Bronchial epithelial cell (primary cell): Measurements from ENCODE around the gene OR5D16. TPM values are rescaled to one million over a fixed set of nuclear protein-coding genes. Genes with fewer than 3 reads are reported as not detected.
"Not testable (repeated sequence)": the region's sequence is repeated elsewhere in the genome, so short reads cannot be mapped to it uniquely, and the experiment has no call there.

Source experiments
- DNase-seq: peaks from one replicate; pipeline ENCODE4 v3.0.0-alpha.2; 2010; ENCODE audit warnings: low read depth
- FAIRE-seq: peaks from 2 replicates; lab custom pipeline; 2011; peaks lifted over from hg19 to GRCh38; lab: Jason Lieb, UNC
- H3K27me3 ChIP-seq: 2 replicates; pipeline ENCODE4 v1.5.1; 2011; ENCODE audit warnings: low read length; ENCODE audit not compliant: control insufficient read depth, insufficient read depth
- H3K36me3 ChIP-seq: 2 replicates; pipeline ENCODE4 v1.5.1; 2011; ENCODE audit warnings: low read length; ENCODE audit not compliant: control insufficient read depth, insufficient read depth
- H3K4me3 ChIP-seq: 2 replicates; pipeline ENCODE4 v1.5.1; 2011; ENCODE audit warnings: mild to moderate bottlenecking, low read depth, low read length, control low read depth
- total RNA-seq: library from RNA; depleted of rRNA; stranded (reverse); fragments of >200 nt; gene quantifications from 2 replicates; pipeline ENCODE4 v1.2.1, GENCODE V29; 2014
- TF ChIP-seq, protein P1 (sequence below): IDR thresholded peaks from 2 replicates; pipeline ENCODE4 v1.5.1; 2011; ENCODE audit warnings: mild to moderate bottlenecking, moderate library complexity, low read length, control low read depth, inconsistent platforms; ENCODE audit not compliant: insufficient read depth, severe bottlenecking

Gene OR5D16
- total RNA-seq, 1 donor from 2014 or later: not detected

DNA sequence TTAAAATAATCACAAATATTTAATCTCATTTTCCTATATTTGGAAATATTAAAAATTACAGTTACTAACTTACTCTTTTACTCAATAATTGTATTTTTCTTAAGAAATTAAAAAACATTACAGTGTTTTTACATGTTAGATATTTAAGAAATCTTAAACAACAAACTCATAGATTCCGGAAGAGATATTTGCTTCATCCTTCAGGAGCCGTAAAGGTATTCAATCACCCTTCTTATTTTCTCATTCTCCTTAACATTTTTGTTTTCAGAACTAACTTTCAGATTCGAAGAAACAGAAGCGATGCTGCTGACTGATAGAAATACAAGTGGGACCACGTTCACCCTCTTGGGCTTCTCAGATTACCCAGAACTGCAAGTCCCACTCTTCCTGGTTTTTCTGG, 19.2 kb upstream of the OR5D16 start, which contains the start of gene OR5D18:
OR5D18 (plus strand) TSS at position 301 of the 400 bp plus-strand sequence; CDS start at position 301, 0 bp downstream.
- H3K4me3 ChIP-seq: no peak within 1 kb of the TSS
- TF ChIP-seq, protein P1, sequence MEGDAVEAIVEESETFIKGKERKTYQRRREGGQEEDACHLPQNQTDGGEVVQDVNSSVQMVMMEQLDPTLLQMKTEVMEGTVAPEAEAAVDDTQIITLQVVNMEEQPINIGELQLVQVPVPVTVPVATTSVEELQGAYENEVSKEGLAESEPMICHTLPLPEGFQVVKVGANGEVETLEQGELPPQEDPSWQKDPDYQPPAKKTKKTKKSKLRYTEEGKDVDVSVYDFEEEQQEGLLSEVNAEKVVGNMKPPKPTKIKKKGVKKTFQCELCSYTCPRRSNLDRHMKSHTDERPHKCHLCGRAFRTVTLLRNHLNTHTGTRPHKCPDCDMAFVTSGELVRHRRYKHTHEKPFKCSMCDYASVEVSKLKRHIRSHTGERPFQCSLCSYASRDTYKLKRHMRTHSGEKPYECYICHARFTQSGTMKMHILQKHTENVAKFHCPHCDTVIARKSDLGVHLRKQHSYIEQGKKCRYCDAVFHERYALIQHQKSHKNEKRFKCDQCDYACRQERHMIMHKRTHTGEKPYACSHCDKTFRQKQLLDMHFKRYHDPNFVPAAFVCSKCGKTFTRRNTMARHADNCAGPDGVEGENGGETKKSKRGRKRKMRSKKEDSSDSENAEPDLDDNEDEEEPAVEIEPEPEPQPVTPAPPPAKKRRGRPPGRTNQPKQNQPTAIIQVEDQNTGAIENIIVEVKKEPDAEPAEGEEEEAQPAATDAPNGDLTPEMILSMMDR: no peak
- no peak for FAIRE-seq
- no peaks in the 10 kb centered on the region for H3K27me3 ChIP-seq
- DNase-seq: no peak
- H3K36me3 ChIP-seq: no peaks in the 10 kb centered on the region

DNA sequence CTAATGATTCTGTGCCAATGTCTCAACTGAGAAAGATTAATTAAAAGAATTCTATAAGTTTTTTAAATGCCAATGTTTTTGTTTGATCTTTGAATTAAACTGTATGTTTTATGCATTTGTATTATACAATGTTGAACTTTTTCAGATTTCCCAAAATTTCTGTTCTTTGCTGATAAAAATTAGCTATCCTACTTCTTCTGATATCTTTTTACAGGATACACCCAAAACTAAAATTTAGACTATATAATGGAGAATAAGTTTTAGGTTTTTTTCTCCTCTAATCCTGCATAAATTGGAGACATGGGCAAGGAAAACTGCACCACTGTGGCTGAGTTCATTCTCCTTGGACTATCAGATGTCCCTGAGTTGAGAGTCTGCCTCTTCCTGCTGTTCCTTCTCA, 11.6 kb upstream of the OR5D16 start, which contains the start of gene OR5L2:
OR5L2 (plus strand) TSS at position 301 of the 400 bp plus-strand sequence; CDS start at position 301, 0 bp downstream.
- Histone ChIP-seq H3K27me3 (no peaks in the 10 kb centered on the region), H3K4me3 (no peak within 1 kb of the TSS), H3K36me3 (no peaks in the 10 kb centered on the region)
- DNase-seq (no peak), FAIRE-seq (no peak)
- TF ChIP-seq, protein P1: no peak

DNA sequence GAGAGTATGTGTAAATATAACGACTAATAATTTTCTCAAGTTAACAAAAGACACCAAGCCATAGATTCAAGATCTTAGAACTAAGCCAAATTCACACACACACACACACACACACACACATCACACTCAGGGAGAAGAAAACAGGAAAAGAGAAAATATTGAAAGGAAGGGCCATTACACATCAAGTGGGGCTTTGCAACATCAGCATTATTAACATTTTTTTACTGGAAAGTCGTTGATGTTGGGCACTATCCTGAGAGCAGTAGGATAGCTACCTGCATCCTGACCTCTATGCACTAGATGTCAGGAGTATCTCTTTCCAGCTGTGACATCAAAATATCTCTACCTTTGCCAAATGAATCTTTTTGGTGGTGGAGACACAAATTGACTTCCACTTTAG, 8.9 kb downstream of the OR5D16 start:
- no peak overlapping the region for H3K4me3 ChIP-seq
- DNase-seq: no peak
- no peaks in the 10 kb centered on the region for H3K36me3 ChIP-seq
- FAIRE-seq: no peak
- no peaks in the 10 kb centered on the region for H3K27me3 ChIP-seq
- TF ChIP-seq, protein P1: no peak

DNA sequence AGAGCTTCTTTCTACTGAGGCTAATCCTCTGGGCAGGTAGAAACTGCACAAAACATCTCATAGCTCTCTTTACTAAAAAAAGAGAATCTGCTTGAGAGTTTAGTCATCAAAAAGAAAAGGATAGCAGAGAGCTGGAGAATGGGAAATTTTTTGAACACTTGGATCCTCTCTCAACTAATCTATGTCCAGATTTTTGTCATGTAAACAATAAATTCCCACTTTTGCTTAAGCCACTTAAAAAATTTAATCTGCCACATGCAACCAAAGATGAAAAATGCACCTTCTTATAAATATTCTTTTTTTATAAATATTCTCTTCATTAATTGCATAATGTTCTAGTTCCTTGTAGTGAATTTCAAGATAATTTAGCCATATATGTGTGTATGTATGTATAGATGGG, 10.5 kb downstream of the OR5D16 start:
- FAIRE-seq (no peak), DNase-seq (no peak)
- H3K27me3 ChIP-seq: no peaks in the 10 kb centered on the region
- H3K36me3 ChIP-seq: no peaks in the 10 kb centered on the region
- H3K4me3 ChIP-seq: no peak overlapping the region
- TF ChIP-seq, protein P1: no peak

DNA sequence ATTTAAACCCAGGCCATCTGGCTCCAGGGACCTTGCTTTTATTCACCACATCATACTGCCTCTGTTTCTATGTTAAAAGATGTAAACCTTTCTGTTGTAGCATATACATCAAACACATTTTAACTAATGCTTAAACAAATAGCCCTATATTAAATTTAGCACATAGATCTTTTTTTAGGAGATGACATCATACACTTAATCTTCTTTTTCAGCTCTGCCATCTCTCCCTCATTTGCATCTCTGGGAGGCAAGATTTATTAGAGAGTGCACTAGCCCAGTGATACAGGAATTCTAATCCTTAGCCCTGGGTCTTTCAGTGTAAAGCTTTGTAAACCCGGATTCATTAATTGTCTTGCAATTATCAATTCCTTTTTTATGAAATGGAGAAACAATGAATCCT, 13.6 kb downstream of the OR5D16 start:
- FAIRE-seq (no peak), DNase-seq (no peak)
- Histone ChIP-seq H3K27me3 (no peaks in the 10 kb centered on the region), H3K36me3 (no peaks in the 10 kb centered on the region), H3K4me3 (no peak overlapping the region)
- TF ChIP-seq, protein P1: no peak

DNA sequence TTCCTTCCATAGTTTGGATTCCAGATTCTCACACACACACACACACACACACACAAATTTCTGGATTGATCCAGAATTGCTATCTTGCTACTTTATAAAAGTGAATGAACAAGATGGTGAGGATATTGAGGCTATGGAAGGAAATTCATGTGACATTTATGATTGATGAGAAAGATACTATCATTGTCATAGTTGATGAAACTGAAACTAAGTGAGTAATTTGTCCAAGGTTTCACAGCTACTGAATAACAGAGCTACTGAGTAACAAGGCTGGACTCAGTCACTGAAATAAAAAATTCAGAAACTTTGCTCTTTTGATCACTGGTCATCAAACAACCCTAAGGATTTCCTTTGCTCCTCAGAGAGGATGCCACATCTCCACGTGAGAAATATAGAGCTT, 16.2 kb downstream of the OR5D16 start:
- no peak for FAIRE-seq

DNA sequence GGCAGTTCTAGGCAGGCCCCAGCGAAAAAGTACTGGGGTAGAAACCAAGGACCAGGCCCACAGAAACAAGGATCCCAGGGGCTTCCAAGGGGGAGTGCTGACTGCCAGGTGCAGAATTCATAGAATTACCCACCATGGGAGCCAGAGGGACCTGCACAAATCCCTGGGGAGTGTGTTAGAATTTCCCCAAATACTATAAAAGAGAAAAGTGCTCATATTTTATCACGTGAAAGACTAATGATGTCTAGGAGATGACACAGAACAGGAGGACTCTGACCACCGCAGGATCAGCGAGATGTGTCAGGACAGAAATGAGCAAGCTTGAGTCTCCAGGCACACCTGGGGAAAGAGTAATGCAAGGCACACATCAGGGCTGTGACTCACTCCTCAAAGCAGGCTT, 28.8 kb downstream of the OR5D16 start:
- H3K4me3 ChIP-seq, H3K36me3 ChIP-seq, H3K27me3 ChIP-seq, FAIRE-seq, DNase-seq: not testable (repeated sequence)

More for the DNA sequence above, 16.2 kb downstream of the OR5D16 start:
- H3K36me3 ChIP-seq: no peaks in the 10 kb centered on the region
- DNase-seq: no peak
- no peaks in the 10 kb centered on the region for H3K27me3 ChIP-seq
- TF ChIP-seq, protein P1: no peak
- H3K4me3 ChIP-seq: no peak overlapping the region

DNA sequence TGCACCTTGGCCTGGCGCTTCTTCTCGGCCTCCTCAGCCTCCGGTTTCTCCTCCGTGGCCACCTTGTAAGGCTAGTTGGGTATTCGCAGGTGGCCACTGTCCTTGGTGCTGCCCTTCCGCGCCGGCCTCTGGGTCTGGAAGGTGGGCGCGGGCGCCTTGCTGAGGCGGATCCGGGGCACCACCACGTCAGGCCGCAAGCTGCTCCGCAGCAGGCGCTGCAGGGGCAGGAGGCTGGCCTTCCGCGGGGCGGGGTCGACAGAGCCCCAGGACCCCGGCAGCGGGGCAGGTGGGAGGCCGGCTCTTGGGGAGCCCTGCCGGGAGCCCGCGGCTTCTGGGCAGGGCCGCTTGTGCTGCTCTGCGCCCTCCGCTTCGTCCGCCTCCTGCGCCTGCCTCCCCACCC, 34.2 kb downstream of the OR5D16 start:
- not testable (repeated sequence) for H3K4me3 ChIP-seq, FAIRE-seq, DNase-seq, H3K36me3 ChIP-seq, H3K27me3 ChIP-seq
